ENCODE measurements around the gene XYLB.

GRCh38 chr3:38392604-38393163 is 46.1 kb downstream of the XYLB start:
- TF ChIP-seq, protein P1, sequence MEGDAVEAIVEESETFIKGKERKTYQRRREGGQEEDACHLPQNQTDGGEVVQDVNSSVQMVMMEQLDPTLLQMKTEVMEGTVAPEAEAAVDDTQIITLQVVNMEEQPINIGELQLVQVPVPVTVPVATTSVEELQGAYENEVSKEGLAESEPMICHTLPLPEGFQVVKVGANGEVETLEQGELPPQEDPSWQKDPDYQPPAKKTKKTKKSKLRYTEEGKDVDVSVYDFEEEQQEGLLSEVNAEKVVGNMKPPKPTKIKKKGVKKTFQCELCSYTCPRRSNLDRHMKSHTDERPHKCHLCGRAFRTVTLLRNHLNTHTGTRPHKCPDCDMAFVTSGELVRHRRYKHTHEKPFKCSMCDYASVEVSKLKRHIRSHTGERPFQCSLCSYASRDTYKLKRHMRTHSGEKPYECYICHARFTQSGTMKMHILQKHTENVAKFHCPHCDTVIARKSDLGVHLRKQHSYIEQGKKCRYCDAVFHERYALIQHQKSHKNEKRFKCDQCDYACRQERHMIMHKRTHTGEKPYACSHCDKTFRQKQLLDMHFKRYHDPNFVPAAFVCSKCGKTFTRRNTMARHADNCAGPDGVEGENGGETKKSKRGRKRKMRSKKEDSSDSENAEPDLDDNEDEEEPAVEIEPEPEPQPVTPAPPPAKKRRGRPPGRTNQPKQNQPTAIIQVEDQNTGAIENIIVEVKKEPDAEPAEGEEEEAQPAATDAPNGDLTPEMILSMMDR (IDR thresholded peaks at IDR 0.05; ENCODE audit: borderline replicate concordance, extremely low read depth, low read length, poor library complexity, severe bottlenecking), result no peak
- no peak for TF ChIP-seq EZH2 (IDR thresholded peaks at IDR 0.05; ENCODE audit: borderline replicate concordance, low read depth, low read length, severe bottlenecking)

Data from DND-41 (cell line).